Right atrium auricular region (tissue), 2 donors: Measurements from ENCODE around the gene NOP16. TPM values are rescaled to one million over a fixed set of nuclear protein-coding genes. Genes with fewer than 3 reads are reported as not detected.

Experiments used
- DNase-seq: peaks from one replicate; pipeline ENCODE4 v3.0.0-alpha.2; 2019; ENCODE audit warnings: low spot score
- H3K27ac ChIP-seq, 2 donors: fragments of 200-600 bp; sonication (generic); 1 replicate in 1 of 2; 2 replicates in 1 of 2; pipeline ENCODE4 v1.5.1; 2016 to 2019
- H3K27me3 ChIP-seq, 2 donors: fragments of 200-600 bp; sonication (generic); one replicate each; pipeline versions ENCODE4 v1.5.1 to v1.6.0; 2017 to 2019
- H3K36me3 ChIP-seq: fragments of 200-600 bp; sonication (generic); one replicate; pipeline ENCODE4 v1.5.1; 2016
- H3K4me1 ChIP-seq, 2 donors: fragments of 200-600 bp; sonication (generic); one replicate each; pipeline versions ENCODE4 v1.5.1 to v1.6.0; 2017 to 2019
- H3K4me3 ChIP-seq, 2 donors: fragments of 200-600 bp; sonication (generic); 1 replicate in 1 of 2; 2 replicates in 1 of 2; pipeline ENCODE4 v1.5.1; 2017 to 2019; ENCODE audit warnings: mild to moderate bottlenecking in 1 of 2, moderate library complexity in 1 of 2
- H3K9me3 ChIP-seq, 2 donors: fragments of 200-600 bp; sonication (generic); one replicate each; pipeline ENCODE4 v1.5.1; 2019
- CTCF ChIP-seq, 2 donors: fragments of 200-600 bp; sonication (generic); IDR thresholded peaks; one replicate each; pipeline ENCODE4 v1.5.1; 2019; ENCODE audit warnings: antibody characterized with exemption in 2 of 2
- microRNA counts, 2 donors: library from miRNA; unstranded; fragments of <30 nt; microRNA quantifications; one replicate each; lab custom pipeline; 2016 to 2017
- microRNA-seq, 2 donors: library from miRNA; unstranded; fragments of <30 nt; microRNA quantifications; one replicate each; pipeline ENCODE4, GENCODE V29; 2016 to 2017; ENCODE audit warnings: borderline number of aligned reads in 2 of 2, borderline replicate concordance in 1 of 2
- total RNA-seq, 2 donors: library from RNA; depleted of rRNA; stranded (reverse); fragments of >200 nt; gene quantifications; one replicate each; pipeline ENCODE4 v1.1.0, GENCODE V29; 2016

The NOP16 gene
- total RNA-seq, 2 donors from 2014 or later = 11.8 to 16.0 TPM

- H3K4me3 ChIP-seq = no peak overlapping the region
- DNase-seq = no peak
- no peak for TF ChIP-seq CTCF (IDR thresholded peaks at IDR 0.05)
- H3K4me1 ChIP-seq = no peaks in the 10 kb centered on the region
- no peak overlapping the region for H3K27ac ChIP-seq
- H3K27me3 ChIP-seq = no peaks in the 10 kb centered on the region
- H3K36me3 ChIP-seq = peaks cover 19% of the 10 kb centered on the region
- no peaks in the 10 kb centered on the region for H3K9me3 ChIP-seq
Measured at GRCh38 chr5:176337913-176338312, 50.5 kb downstream of the NOP16 start.

GRCh38 chr5:176334031-176334770 lies 54.2 kb downstream of the NOP16 start:
- H3K36me3 ChIP-seq = peaks cover 19% of the 10 kb centered on the region
- TF ChIP-seq CTCF (IDR thresholded peaks at IDR 0.05) = no peak
- no peak overlapping the region for H3K4me3 ChIP-seq

More at GRCh38 chr5:176334031-176334770, 54.2 kb downstream of the NOP16 start:
- no peaks in the 10 kb centered on the region for H3K9me3 ChIP-seq
- H3K4me1 ChIP-seq = no peaks in the 10 kb centered on the region
- DNase-seq = no peak
- no peak overlapping the region for H3K27ac ChIP-seq
- H3K27me3 ChIP-seq = no peaks in the 10 kb centered on the region

MicroRNAs encoded within 50 kb of the gene (microRNA counts, 767-probe panel; counts per million panel counts)
- 0 to 178 counts per million in 2 donors for microRNA hsa-miR-1271-5p (lab: Ali Mortazavi, UCI)

Small RNA genes lying within 50 kb of the gene (microRNA-seq; reads per million reads assigned to microRNA genes)
- gene MIR1271 = 8.5 to 9.2 reads per million in 2 donors

Other genes starting within 250 kb of the NOP16 start
- 1 to 10 TPM; 5.2 to 9.1 TPM for gene SIMC1, start 150.2 kb downstream of the NOP16 start, total RNA-seq
- 100 to 1,000 TPM; 118 to 141 TPM for gene KIAA1191, start 26.8 kb downstream of the NOP16 start, total RNA-seq
- 1 to 10 TPM; 4.0 to 5.8 TPM for gene ARL10, start 23.1 kb downstream of the NOP16 start, total RNA-seq
- 100 to 1,000 TPM; 231 to 249 TPM for gene HIGD2A, start 153 bp upstream of the NOP16 start, total RNA-seq
- 100 to 1,000 TPM; 241 to 341 TPM for gene CLTB, start 27.9 kb upstream of the NOP16 start, total RNA-seq
- 10 to 100 TPM; 14.4 to 19.5 TPM for gene FAF2, start 59.8 kb upstream of the NOP16 start, total RNA-seq
- 10 to 100 TPM; 10.7 to 12.4 TPM for gene RNF44, start 148.8 kb upstream of the NOP16 start, total RNA-seq
- gene CDHR2, start 160.7 kb upstream of the NOP16 start, total RNA-seq = under 1 TPM in 1 of 2 donors, not detected in 1; 0.12 TPM
- under 1 TPM; 0.22 to 0.79 TPM for gene GPRIN1, start 221.6 kb upstream of the NOP16 start, total RNA-seq
- under 1 TPM in 1 of 2 donors, not detected in 1; 0.67 TPM for gene SNCB, start 241.9 kb upstream of the NOP16 start, total RNA-seq
- not detected for gene EIF4E1B, start 242.1 kb upstream of the NOP16 start, total RNA-seq